ENCODE data around the gene ANKH.
"Not testable (repeated sequence)": the region's sequence is repeated elsewhere in the genome, so short reads cannot be mapped to it uniquely, and the experiment has no call there.

ANKH gene

DNA sequence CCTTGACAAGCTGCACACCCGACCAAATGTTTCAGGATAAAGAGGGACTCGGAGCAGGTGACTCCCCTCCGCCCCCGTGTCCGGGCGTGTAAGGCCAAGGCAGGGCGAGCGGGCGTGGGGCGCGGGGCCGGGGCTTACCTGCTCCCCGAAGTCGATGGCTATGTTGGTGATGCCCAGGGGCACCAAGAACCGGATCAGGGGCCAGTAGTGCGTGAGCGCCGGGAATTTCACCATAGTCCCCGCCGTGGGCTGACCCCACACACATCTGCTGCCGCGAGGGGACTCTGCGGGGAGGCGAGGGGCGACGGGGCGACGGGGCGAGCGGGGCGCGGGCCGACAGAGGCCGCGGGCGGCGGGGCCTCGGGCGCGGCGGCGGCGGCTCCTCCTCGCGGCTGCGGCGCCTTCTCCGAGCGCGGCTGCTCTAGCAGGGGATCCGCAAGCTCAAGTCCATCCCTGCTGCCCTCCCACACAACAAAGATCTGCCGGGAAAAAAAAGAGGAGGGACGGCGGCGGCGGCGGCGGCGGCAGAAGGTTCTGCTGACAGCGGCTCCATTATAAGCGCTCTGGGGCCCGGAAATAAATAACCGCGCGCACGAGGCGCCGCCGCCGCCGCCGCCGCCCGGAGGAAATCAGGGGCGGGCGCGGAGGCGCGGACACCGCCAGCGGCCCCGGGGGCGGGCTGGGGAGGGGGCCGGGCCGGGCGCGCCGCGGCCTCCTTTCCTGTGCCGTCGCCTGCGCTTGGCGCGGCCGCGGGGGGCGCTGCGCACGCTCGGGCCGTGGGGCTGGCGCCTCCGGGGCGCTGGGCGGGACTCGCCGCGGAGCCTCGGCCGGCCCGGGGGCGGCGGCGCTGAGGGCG lies at the start of gene ANKH:
TSS of gene ANKH (minus strand) at position 565 of the 856 bp plus-strand sequence. CDS start at position 234, 331 bp downstream.
- peak; percentile 54 to 79 (median 67) for DNase-seq (ENCODE audit: low read depth in 3 of 3)

DNA sequence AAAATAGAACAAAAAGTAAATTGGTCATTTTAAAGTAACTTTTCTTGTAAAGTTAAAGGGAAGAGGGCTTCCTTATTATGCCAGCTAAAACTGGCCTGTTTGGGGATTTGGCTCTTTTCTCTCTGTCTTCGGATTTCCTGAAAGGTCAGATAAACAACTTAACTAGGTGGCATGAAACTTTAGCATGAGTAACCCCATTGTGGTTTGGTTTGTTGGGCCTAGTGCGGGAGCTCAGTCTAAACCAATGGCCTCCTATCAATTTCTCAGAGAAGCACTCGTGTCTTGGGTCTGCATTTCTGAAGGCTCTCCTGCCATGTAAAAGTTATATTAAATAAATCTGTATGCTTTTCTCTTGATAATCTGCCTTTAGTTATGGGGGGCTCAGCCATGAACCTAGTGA lies 48.5 kb upstream of the ANKH start:
- no peak for DNase-seq (ENCODE audit: low read depth in 3 of 3)

DNA sequence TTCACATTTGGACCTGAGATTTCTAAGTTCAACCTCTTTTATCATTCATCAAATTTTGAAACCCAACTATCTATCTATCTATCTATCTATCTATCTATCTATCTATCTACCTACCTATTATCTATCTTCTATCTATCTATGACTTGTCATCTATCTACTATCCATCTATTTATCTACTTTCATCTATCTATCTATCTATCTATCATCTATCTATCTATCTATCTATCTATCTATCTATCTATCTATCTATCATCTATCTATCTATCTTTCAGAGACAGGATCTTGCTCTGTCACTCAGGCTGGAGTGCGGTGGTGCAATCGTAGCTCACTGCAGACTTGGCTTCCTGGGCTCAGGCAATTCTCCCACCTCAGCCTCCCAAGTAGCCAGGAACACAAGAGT lies 47.5 kb upstream of the ANKH start:
- DNase-seq (ENCODE audit: low read depth in 3 of 3) = not testable (repeated sequence)

DNA sequence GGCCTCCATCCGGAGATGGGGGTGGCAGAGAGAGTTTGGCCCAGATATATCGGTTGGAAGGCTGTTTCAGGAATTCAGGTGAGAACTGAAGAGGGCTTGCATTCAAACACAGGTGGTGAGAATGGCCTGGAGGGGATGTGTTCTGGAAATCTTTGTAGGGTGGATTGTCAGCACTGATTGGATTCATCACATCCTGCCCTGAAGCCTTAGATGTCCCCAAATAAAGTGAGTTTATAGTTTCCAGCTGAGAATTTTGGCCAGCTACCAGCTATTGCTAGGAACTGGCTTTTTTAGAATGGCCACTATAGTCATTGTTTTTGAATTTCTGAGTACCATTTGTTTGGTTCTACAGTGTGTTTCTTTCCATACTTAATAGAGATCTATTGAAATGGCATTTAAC lies 46.1 kb upstream of the ANKH start:
- no peak for DNase-seq (ENCODE audit: low read depth in 3 of 3)

GRCh38 chr5:14915291-14915952 lies 43.8 kb upstream of the ANKH start:
- DNase-seq (ENCODE audit: low read depth in 3 of 3) = no peak

DNA sequence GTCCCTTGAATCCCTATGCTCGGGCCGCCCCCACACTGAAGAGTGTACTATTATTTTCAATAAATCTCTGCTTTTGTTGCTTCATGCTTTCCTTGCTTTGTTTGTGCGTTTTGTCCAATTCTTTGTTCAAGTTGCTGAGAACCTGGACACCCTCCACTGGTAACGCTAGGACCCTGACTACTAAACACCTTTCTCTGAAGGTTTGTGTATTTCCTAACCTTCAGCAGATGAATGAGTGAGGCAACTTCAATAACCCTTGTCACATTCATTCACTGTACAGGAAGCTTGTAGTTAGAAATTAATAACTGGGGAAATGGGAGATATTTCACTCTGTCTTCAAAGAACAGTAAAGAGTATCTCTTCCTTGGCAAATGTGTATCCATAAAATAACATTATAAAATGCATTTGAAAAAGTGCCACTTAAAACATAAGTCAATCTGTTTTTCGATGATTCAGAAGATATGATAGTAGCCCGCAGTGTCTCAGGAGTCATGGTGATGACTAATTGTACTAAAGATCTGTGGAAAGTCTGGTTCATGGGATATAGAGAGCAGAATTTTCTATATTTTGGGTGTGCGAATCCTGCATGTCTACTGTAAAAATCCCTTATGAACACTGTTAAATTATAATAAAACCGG lies 43.2 kb upstream of the ANKH start:
- no peak for DNase-seq (ENCODE audit: low read depth in 3 of 3)

DNA sequence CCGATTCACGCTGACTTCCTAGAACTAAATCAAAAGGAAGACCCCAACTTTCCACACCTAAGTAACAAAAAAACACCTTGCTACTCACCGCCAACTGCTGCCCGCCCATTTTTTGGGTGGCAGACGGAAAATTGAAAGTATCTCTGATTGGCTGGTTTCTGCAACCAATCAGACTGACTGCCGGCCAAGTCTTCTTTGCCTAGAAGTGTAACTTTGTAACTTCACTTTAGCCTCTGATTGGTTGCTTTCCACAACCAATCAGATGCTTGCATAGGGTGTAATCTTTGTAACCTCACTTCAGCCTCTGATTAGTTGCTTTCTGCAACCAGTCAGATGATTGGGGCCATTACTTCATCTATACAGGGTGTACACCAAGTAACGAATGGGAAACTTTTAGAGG lies 42.6 kb upstream of the ANKH start:
- DNase-seq (ENCODE audit: low read depth in 3 of 3) = no peak

GRCh38 chr5:14913096-14913495 lies 41.5 kb upstream of the ANKH start:
- no peak for DNase-seq (ENCODE audit: low read depth in 3 of 3)

DNA sequence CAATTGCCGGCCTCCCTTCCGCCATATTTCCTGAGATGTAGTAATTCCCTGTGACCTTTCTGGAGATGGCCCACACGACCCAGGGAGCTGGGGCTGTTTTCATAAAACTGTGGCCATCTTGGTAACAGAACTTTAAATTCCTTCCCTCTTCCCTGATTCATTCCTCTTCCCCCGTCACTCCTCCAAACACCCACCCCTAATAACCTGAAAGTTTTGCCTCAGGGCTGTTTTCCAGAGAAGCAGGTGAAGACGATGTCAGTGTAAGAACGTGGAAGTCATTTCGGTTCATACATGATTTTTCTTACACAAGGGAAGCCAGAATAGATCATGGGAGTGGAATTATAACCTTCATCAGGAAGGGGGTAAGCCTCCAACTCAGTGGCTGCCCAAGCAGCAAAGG lies 40.6 kb upstream of the ANKH start:
- DNase-seq (ENCODE audit: low read depth in 3 of 3) = no peak

DNA sequence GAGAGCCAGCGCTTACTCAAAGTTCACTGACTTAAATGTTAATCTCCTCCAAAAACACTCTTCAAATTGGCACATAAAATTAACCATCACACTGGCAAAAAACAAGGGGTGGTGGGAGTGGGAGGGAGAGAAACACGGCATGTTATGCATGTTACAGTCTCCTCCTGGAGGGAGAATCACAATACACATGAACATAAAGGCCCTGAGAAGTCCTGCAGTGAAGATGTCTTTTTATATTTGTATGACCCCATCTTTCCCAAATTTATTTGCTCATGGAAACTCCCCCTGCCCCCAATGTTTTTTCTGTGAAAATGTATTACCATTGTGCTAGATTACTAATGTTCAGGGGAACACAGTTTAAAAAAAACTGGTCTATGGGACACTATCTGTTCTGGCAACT lies 37.8 kb upstream of the ANKH start:
- DNase-seq (ENCODE audit: low read depth in 3 of 3) = no peak

DNA sequence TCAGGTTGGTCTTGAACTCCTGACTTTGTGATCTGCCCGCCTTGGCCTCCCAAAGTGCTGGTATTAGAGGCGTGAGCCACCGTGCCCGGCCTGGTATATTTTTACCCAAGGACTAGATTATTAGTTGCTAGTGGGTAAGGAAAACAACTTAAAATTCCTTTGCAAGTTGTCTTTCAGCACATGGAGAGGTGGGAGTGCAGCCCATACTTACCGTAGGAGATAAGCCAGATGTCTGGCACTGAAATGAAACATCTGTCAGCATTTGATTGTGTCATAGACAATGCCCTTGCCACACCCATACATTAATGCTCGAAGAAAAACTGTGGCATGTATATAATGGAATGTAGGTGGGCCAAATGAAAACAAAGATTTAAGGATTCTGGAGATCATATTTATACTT lies 36.6 kb upstream of the ANKH start:
- no peak for DNase-seq (ENCODE audit: low read depth in 3 of 3)

DNA sequence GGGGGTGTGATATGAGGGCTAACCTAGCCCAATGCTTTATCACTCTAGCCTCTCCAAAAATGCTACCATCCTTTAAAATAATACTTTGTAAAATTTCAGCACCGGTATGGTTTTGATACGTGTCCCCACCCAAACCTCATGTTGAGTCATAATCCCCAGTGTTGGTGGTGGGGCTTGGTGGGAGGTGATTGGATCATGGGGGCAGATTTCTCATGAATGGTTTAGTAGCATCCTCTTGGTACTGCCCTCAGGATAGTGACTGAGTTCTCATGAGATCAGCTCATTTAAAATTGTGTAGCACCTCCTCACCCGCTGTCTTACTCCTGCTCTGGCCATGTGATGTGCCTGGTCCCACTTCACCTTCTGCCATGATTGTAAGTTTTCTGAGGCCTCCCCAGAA lies 35.0 kb upstream of the ANKH start:
- no peak for DNase-seq (ENCODE audit: low read depth in 3 of 3)

GRCh38 chr5:14902826-14903560 lies 31.4 kb upstream of the ANKH start:
- DNase-seq (ENCODE audit: low read depth in 3 of 3) = no peak

- no peak for DNase-seq (ENCODE audit: low read depth in 3 of 3)
Observed at GRCh38 chr5:14901462-14902051, 30.0 kb upstream of the ANKH start.

DNA sequence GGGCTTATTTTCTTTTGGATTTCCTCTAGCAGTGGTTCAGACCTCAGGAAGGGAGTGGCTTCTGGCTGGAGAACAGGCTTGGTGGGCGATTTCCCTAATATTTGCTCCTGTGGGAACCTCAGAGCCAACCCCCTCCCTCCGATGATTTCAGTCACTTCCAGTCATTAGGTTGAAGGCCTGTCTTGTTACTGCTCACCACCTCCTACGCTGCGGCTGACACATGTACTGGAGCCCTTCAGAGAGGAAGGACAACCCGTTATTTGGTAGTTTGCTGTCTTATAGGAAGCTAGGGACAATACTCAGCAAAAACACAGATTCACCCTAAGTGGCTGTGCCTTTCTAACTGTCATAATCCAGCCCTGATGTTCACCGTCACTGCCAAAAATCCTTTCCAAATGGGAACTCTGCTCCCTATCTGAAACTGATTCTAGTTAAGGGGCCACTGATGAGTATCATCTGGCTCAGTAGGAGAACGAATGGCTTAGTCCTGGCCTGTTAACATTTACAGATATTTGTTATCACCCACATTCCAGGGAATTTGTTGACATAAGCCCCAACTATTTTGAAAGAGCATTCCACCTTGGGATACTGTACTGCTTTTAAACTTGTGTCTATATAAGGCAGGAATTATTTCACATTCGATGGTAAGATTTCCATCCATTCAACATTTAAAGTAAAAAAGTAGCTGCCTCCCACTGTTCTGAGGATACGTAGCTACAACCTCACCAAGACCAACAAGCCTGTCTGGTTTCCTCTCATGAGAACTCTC lies 29.3 kb upstream of the ANKH start:
- DNase-seq (ENCODE audit: low read depth in 3 of 3) = no peak

GRCh38 chr5:14896131-14896530 lies 24.6 kb upstream of the ANKH start:
- DNase-seq (ENCODE audit: low read depth in 3 of 3) = no peak

- no peak for DNase-seq (ENCODE audit: low read depth in 3 of 3)
Observed at GRCh38 chr5:14895301-14895700, 23.7 kb upstream of the ANKH start.

DNA sequence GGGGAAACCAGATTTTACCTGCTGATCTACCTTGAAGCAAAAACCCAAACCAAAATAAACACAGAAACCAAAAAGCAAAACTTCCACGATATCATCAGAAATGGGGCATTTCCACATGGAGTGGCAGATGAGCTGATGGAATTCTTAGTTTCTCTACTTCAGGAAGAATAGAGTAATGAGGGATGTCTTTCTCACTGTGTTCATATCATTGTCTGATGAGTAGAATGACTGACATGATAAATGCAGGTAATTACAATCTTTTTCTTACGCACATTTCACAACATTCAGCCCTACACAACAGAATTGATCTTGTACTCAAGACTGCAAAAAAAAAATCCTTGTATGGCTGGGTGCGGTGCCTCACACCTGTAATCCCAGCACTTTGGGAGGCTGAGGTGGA lies 23.2 kb upstream of the ANKH start:
- no peak for DNase-seq (ENCODE audit: low read depth in 3 of 3)

DNA sequence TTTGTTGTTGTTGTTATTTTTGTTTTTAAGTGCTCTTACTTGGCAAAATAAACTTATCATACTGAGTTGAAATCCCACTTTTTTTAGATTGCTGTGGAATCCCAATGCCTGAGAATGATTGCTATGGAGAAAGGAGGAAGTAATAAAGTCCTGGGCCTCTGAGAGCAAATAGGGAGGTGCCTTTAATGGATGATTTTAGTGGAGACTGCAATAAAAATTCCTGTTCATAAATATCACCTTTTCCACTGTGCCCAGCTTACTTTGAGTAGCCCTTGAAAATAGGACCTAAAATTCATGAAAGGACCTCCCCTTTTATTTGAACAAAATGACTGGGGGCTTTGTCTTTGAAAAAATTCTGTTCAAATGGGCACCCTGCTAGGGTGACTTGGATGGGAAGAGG lies 21.8 kb upstream of the ANKH start:
- DNase-seq (ENCODE audit: low read depth in 3 of 3) = no peak

- DNase-seq (ENCODE audit: low read depth in 3 of 3) = no peak
Observed at GRCh38 chr5:14890846-14891245, 19.3 kb upstream of the ANKH start.

DNA sequence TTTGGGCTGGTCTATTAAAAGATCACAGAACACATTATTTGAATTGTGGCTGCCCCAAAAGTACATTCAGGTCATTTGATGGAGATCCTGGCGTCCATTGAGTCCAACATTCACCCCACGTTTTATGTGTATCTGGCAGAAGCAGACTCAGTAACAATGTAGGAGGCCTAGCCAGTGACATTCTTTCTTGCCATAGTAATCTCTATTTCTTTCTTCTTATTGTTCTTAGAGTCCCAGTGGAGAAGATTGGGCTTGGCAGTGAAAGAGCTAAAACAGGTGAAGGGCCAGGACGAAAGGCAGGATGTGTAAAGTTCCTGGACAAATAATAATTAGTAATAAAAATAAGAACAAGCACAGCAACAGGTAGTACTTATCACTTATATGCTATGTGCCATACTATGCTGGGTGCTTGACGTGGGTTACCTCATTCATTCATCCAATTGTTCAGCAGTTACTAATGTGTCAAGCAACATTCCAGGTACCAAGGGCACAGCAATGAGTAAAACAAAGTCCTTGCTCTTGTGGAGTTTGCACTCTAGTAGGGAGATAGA lies 12.6 kb upstream of the ANKH start:
- no peak for DNase-seq (ENCODE audit: low read depth in 3 of 3)
